ENCODE results near the gene HDAC11. TPM values are rescaled to one million over a fixed set of nuclear protein-coding genes. Genes with fewer than 3 reads are reported as not detected.

The HDAC11 gene
- total RNA-seq, 2 experiments from 2014 or later = 0.87 to 0.99 TPM

DNA sequence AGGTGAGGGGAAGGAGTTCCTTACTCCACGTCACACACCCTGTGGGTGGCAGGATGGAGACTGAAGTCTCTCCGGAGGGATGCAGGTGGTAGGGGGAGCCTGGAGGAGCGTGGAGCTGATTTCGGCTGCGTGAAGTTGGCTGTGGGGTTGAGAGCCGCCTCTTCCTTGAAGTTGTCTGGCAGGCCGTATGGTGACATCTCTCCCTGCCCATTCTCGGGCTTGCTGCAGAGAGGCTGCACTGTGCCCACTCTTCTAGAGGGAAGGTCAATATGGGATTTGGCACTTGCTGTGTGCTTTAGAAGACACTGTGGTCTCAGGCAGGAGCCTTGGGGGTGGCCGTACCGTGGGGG lies 55.4 kb downstream of the HDAC11 start:
- H3K9me3 Mint-ChIP-seq (ENCODE audit: insufficient read depth) = no peaks in the 10 kb centered on the region
- H3K36me3 Mint-ChIP-seq (ENCODE audit: low read depth) = no peaks in the 10 kb centered on the region
- DNase-seq (no peak), ATAC-seq (no peak)
- H3K27me3 Mint-ChIP-seq (ENCODE audit: low read depth) = peaks cover 31% of the 10 kb centered on the region
- H3K4me1 Mint-ChIP-seq (ENCODE audit: low read depth) = peaks cover 11% of the 10 kb centered on the region
- H3K4me3 Mint-ChIP-seq = no peak overlapping the region
- H3K27ac Mint-ChIP-seq = no peak overlapping the region
- ChIA-PET POLR2A (no interaction called here), CTCF (no interaction called here)

DNA sequence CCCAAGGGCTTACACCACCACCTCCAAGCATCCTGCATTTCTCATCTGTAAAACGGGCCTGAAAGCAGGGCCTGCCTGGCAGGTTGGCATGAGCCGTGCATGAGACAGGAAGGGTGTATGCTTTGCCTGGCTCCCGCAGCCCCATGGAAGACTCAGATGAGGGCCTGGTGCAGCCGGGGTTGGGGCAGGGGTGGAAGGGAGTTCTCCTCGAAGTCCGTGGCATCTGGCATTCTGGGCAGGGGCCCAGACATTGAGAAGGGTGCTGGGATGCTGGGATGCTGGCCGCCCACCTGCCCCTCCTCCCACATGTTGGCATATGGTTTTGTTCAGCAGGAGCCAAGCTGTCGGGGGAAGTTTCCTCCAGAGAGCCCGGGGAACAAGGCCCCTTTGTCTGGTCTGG lies 55.8 kb downstream of the HDAC11 start:
- POLR2A ChIA-PET = no interaction called here
- CTCF ChIA-PET = no interaction called here

DNA sequence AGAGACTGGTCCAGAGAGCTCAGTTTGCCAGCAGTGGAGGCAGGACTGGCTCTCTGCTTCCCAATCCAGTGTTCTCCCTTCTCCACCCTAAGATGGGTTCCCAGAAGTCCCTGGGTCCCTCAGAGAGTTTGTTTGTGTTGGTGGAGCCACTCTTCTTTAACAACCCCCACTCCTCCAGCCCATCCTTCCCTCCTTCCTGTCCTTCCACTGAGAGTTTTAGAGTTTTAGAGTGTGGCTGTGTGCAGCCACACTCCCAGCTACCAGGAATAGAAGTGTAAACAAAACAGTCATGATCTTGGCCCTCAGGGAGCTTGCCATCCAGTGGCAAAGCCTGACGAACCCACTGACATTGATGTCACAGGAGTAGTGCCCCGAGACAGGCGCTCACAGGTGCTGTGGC lies 56.3 kb downstream of the HDAC11 start:
- H3K27ac Mint-ChIP-seq = no peak overlapping the region
- ChIA-PET CTCF (no interaction called here), POLR2A (no interaction called here)
- no peak for ATAC-seq
- DNase-seq = no peak
- peaks cover 11% of the 10 kb centered on the region for H3K4me1 Mint-ChIP-seq (ENCODE audit: low read depth)
- H3K9me3 Mint-ChIP-seq (ENCODE audit: insufficient read depth) = peaks cover 4% of the 10 kb centered on the region
- H3K4me3 Mint-ChIP-seq = no peak overlapping the region
- no peaks in the 10 kb centered on the region for H3K36me3 Mint-ChIP-seq (ENCODE audit: low read depth)
- peaks cover 33% of the 10 kb centered on the region for H3K27me3 Mint-ChIP-seq (ENCODE audit: low read depth)

More for the DNA sequence above, 55.8 kb downstream of the HDAC11 start:
- DNase-seq = no peak
- Mint-ChIP-seq H3K36me3 (ENCODE audit: low read depth) (no peaks in the 10 kb centered on the region), H3K27ac (no peak overlapping the region), H3K4me3 (no peak overlapping the region), H3K27me3 (ENCODE audit: low read depth) (peaks cover 29% of the 10 kb centered on the region), H3K4me1 (ENCODE audit: low read depth) (peaks cover 11% of the 10 kb centered on the region), H3K9me3 (ENCODE audit: insufficient read depth) (peaks cover 2% of the 10 kb centered on the region)
- ATAC-seq = no peak

DNA sequence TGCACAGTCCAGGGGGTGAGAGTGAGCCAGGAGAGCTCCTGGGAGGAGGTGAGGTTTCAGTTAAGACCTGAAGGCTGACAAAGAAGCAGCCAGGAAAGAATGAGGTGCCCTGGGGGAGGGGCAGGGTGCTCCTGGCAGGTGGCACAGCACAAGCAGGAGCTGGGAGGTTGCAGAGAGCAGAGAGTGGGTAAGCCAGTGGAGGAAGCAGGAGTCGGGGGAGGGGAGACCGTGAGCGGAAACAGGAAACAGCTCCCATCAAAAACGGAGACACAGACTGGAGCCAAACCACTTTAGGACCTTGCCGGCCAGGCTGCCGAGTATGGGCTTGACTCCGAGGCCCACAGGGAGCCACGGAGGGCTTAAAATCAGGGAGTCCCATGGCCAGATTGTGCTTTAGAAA lies 56.7 kb downstream of the HDAC11 start:
- ATAC-seq (no peak), DNase-seq (no peak)
- ChIA-PET CTCF (no interaction called here), POLR2A (no interaction called here)
- Mint-ChIP-seq H3K27me3 (ENCODE audit: low read depth) (peaks cover 34% of the 10 kb centered on the region), H3K36me3 (ENCODE audit: low read depth) (no peaks in the 10 kb centered on the region), H3K4me1 (ENCODE audit: low read depth) (peaks cover 13% of the 10 kb centered on the region), H3K4me3 (no peak overlapping the region), H3K9me3 (ENCODE audit: insufficient read depth) (peaks cover 8% of the 10 kb centered on the region), H3K27ac (no peak overlapping the region)

DNA sequence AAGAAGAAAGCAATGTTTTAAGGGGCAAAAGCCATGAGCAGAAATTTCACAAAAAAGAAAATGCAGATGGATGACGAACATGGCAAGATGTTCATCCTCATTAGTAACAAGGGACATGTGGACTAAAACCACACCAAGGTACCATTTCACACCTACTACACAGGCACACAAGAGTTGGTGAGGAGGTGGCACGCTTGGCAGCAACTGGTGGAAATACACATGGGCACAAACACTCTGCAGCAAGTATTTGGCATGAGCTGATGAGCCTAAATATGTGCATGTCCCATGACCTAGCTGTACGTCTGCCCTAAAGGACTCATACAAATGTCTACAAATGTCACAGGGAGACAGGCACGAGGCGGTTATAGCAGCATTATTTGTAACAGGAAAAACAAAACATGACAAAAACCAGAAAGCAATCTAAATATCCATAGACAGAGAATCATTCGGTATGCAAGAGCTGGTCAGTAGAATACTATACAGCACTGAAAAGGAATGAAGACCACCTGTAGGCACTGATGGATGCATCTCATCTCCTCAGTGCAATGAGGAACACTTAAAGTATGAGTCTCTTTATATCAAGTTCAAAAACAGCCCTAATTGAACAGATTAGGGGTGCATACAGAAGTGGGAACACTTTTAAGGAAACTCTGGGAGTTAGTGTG lies 57.3 kb downstream of the HDAC11 start:
- Mint-ChIP-seq H3K9me3 (ENCODE audit: insufficient read depth) (peaks cover 14% of the 10 kb centered on the region), H3K36me3 (ENCODE audit: low read depth) (peaks cover 4% of the 10 kb centered on the region), H3K27ac (no peak overlapping the region), H3K27me3 (ENCODE audit: low read depth) (peaks cover 38% of the 10 kb centered on the region), H3K4me3 (no peak overlapping the region), H3K4me1 (ENCODE audit: low read depth) (peaks cover 13% of the 10 kb centered on the region)
- ChIA-PET CTCF (no interaction called here), POLR2A (no interaction called here)
- no peak for ATAC-seq
- DNase-seq = no peak

DNA sequence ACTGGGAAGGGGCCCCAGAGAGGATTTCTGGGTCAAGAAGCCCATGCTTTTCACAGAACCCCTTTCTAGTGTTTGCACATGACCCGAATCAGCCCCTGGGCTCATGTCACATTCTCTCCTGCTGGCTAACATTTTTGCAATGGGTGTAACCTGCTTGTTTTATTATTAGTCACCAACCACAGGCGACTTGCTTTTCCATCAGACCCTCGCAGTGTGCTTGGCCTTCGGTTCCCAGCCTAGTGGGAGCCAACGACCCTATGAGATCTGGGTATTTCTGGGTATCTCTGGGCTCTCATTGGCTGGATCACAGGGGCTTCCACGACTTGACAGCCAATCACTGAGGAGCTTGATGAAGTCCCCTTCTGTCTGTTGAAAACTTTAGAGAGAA lies 57.8 kb downstream of the HDAC11 start:
- no peak for ATAC-seq
- peaks cover 6% of the 10 kb centered on the region for H3K36me3 Mint-ChIP-seq (ENCODE audit: low read depth)
- DNase-seq = no peak
- ChIA-PET POLR2A (no interaction called here), CTCF (no interaction called here)
- no peak overlapping the region for H3K27ac Mint-ChIP-seq
- H3K9me3 Mint-ChIP-seq (ENCODE audit: insufficient read depth) = peaks cover 19% of the 10 kb centered on the region
- no peak overlapping the region for H3K4me3 Mint-ChIP-seq
- H3K27me3 Mint-ChIP-seq (ENCODE audit: low read depth) = peaks cover 38% of the 10 kb centered on the region
- peaks cover 13% of the 10 kb centered on the region for H3K4me1 Mint-ChIP-seq (ENCODE audit: low read depth)

DNA sequence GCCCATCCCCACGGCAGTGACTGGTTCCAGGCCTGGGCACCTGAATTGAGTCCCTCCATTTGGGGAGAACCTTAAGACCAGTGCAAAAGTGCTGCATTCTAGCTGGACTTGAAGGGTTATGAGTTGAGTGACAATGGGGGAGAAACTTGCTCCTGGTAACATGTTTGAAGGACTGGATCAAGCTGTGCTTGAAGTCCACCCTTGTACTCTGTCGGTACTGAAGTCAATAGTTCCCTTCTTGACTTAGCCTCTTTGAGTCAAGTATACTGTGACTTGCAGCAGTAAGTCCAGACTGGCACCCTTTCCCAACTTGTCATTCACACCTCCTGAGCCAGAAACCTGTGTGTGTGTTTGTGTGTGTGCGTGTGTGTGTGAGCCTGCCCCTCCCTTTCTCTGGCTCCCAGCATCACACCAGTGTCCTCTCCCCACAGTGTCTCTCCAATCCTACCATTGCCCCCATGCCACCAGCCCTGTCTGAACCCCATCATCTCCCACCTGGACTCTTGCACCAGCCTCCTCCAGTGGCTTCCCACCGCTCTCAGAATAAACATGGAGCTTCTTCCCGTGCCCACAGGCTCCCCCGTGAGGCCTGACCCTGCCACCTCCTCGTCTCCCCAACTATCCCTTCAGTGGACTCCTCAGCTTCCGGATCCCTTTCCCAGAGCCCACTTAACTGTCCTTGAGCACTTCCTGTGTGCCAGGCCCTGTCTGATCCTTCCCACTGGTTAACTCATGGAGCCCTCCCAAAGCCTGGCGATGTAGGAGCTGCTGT lies 58.6 kb downstream of the HDAC11 start:
- H3K36me3 Mint-ChIP-seq (ENCODE audit: low read depth) = peaks cover 8% of the 10 kb centered on the region
- peaks cover 16% of the 10 kb centered on the region for H3K4me1 Mint-ChIP-seq (ENCODE audit: low read depth)
- ATAC-seq (no peak), DNase-seq (no peak)
- no peak overlapping the region for H3K4me3 Mint-ChIP-seq
- H3K9me3 Mint-ChIP-seq (ENCODE audit: insufficient read depth) = peaks cover 19% of the 10 kb centered on the region
- H3K27me3 Mint-ChIP-seq (ENCODE audit: low read depth) = peaks cover 41% of the 10 kb centered on the region
- no peak overlapping the region for H3K27ac Mint-ChIP-seq
- ChIA-PET CTCF (interaction anchor here (1.2 kb wide), 1 partner anchor 109 kb away, joined by 4 read pairs; no protein-coding TSS in a partner anchor), POLR2A (no interaction called here)

DNA sequence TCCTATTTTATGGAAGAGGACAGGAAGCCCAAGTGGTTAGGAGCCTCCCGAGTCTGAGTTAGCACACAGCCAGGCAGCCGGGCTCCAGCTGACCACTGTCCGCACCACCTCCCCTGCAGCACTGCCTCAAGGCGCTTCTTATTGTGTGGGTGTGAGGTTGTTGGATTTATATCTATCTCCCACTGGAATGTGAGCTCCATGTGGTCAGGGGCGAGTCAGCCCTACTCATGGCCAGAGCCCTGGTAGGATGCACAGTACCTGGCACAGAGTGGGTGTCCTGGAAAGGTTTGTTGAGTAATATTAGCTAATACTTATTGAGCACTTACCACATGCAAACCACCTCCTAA lies 59.2 kb downstream of the HDAC11 start:
- H3K4me3 Mint-ChIP-seq = no peak overlapping the region
- H3K4me1 Mint-ChIP-seq (ENCODE audit: low read depth) = peaks cover 22% of the 10 kb centered on the region
- CTCF ChIA-PET = interaction anchor here (1.2 to 2.3 kb wide), 3 partner anchors 43 to 118 kb away, joined by 4 to 7 read pairs (median 5); no protein-coding TSS in a partner anchor
- DNase-seq = no peak
- no peak overlapping the region for H3K27ac Mint-ChIP-seq
- POLR2A ChIA-PET = no interaction called here
- ATAC-seq = no peak
- H3K36me3 Mint-ChIP-seq (ENCODE audit: low read depth) = peaks cover 8% of the 10 kb centered on the region
- H3K9me3 Mint-ChIP-seq (ENCODE audit: insufficient read depth) = peaks cover 19% of the 10 kb centered on the region
- H3K27me3 Mint-ChIP-seq (ENCODE audit: low read depth) = peaks cover 41% of the 10 kb centered on the region

DNA sequence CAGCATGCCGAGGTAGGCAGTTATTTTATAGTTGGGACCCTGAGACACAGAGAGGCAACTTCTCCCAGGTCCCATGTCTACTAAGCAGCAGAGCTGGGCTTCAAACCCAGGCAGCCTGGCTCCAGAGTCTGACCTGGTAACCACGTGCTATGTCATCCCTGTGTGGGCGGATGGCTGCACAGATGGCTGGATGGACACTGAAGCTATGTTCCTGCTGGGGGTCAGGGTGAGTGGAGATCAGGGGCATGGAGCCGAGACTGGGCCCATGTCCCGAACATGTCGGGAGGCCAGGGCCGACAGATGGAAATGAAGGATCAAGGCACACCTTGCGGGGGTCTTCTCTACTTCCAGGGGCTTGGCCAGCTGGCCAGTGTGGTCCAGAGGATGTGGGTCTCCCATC lies 59.6 kb downstream of the HDAC11 start:
- ATAC-seq (no peak), DNase-seq (no peak)
- peaks cover 26% of the 10 kb centered on the region for H3K4me1 Mint-ChIP-seq (ENCODE audit: low read depth)
- ChIA-PET CTCF (interaction anchor here (1.2 to 2.3 kb wide), 3 partner anchors 44 to 118 kb away, joined by 4 to 7 read pairs (median 5); no protein-coding TSS in a partner anchor), POLR2A (no interaction called here)
- H3K27ac Mint-ChIP-seq = no peak overlapping the region
- H3K9me3 Mint-ChIP-seq (ENCODE audit: insufficient read depth) = peaks cover 19% of the 10 kb centered on the region
- no peak overlapping the region for H3K4me3 Mint-ChIP-seq
- H3K36me3 Mint-ChIP-seq (ENCODE audit: low read depth) = peaks cover 8% of the 10 kb centered on the region
- peaks cover 41% of the 10 kb centered on the region for H3K27me3 Mint-ChIP-seq (ENCODE audit: low read depth)

DNA sequence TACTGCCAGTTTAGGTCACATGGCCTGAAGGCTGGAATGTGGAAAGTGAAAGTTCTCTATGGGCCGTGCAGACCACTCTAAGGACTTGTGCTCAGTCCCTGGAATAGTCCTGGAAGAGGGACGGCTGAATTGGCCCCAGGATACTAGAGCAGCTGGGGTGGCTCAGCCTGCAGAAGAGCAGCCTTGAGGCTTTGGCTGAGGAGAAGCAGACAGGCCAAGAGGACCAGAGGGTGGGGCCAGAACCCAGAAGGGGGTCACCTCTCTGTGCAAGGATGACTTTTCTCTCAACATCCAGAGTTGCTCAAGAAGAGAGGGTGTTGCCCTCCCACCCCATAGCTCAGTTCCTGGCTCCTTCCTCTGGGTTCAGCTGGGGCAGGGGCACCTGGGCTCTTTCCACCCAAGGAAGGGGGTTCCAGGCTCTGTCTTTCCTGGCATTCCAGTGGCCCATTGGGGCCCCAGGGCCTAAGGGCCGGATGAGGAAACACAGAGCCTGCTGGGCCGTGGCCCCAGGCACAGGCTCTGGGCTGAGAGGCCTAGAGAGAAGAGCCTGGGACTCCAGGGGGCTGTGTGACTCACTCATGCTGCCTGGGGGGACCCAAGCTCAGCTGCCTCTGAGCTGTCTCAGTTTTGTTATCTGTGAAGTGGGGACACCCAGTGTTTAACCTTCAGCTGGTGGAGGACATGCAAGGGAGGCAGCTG lies 60.3 kb downstream of the HDAC11 start:
- Mint-ChIP-seq H3K36me3 (ENCODE audit: low read depth) (peaks cover 8% of the 10 kb centered on the region), H3K27ac (no peak overlapping the region), H3K4me1 (ENCODE audit: low read depth) (peaks cover 34% of the 10 kb centered on the region), H3K9me3 (ENCODE audit: insufficient read depth) (peaks cover 19% of the 10 kb centered on the region), H3K27me3 (ENCODE audit: low read depth) (peaks cover 36% of the 10 kb centered on the region), H3K4me3 (no peak overlapping the region)
- no peak for DNase-seq
- ChIA-PET POLR2A (no interaction called here), CTCF (interaction anchor here (1.3 to 2.3 kb wide), 3 partner anchors 12 to 117 kb away, joined by 3 to 7 read pairs (median 5); no protein-coding TSS in a partner anchor)
- no peak for ATAC-seq

DNA sequence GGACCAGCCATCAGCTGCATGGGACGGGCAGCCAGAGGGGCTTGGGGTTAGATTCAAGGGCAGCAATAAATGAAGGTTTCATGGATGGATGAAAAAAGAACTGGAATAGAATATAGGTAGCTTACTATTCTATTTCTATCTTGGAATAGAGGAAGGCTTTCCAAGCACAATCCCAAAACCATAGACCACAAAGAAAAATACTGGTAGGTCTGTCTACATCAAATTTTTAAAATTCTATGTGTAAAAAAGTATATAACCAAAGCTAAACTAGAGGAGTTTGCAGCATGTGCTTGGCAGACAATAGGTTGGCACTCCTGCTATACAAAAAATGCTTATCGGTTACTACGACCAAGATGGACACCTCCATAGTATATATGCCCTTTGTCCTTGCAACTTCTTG lies 61.6 kb downstream of the HDAC11 start:
- DNase-seq (no peak), ATAC-seq (no peak)
- H3K27me3 Mint-ChIP-seq (ENCODE audit: low read depth) = peaks cover 31% of the 10 kb centered on the region
- no peak overlapping the region for H3K27ac Mint-ChIP-seq
- peaks cover 36% of the 10 kb centered on the region for H3K4me1 Mint-ChIP-seq (ENCODE audit: low read depth)
- ChIA-PET POLR2A (no interaction called here), CTCF (interaction anchor here (1.5 to 2.3 kb wide), 2 partner anchors 13 to 46 kb away, joined by 3 to 7 read pairs; no protein-coding TSS in a partner anchor)
- peaks cover 8% of the 10 kb centered on the region for H3K36me3 Mint-ChIP-seq (ENCODE audit: low read depth)
- H3K4me3 Mint-ChIP-seq = no peak overlapping the region
- peaks cover 19% of the 10 kb centered on the region for H3K9me3 Mint-ChIP-seq (ENCODE audit: insufficient read depth)

DNA sequence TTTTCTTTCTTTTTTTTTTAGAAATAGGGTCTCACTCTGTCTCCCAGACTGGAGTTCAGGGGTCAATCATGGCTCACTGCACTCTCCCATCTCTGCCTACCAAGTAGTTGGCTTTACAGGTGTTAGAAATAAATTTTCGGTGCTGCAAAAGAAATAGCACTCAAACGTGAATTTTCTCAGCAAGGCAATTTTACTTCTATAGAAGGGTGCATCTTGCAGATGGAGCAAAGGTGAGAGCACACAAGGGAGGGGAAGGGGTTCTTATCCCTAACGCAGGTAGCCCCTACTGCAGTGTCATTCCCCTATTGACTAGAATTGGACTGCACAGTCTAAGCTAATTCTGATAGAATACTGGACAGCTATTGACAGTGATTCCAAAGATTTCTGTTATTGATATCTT lies 62.0 kb downstream of the HDAC11 start:
- Mint-ChIP-seq H3K27me3 (ENCODE audit: low read depth) (peaks cover 30% of the 10 kb centered on the region), H3K4me3 (no peak overlapping the region), H3K9me3 (ENCODE audit: insufficient read depth) (peaks cover 19% of the 10 kb centered on the region), H3K27ac (no peak overlapping the region), H3K4me1 (ENCODE audit: low read depth) (peaks cover 32% of the 10 kb centered on the region), H3K36me3 (ENCODE audit: low read depth) (peaks cover 8% of the 10 kb centered on the region)
- CTCF ChIA-PET = interaction anchor here (0.8 to 1.5 kb wide), 2 partner anchors 14 to 106 kb away, joined by 3 read pairs; no protein-coding TSS in a partner anchor
- DNase-seq (no peak), ATAC-seq (no peak)
- POLR2A ChIA-PET = no interaction called here

Measured in activated CD8-positive, alpha-beta T cell treated with anti-CD3 and anti-CD28 coated beads, Interleukin-2, amount 10 ng/mL, durations not matched to agents 7 days and 5 days (primary cell).